ENCODE data around the gene FOXC1.

Gene FOXC1

DNA sequence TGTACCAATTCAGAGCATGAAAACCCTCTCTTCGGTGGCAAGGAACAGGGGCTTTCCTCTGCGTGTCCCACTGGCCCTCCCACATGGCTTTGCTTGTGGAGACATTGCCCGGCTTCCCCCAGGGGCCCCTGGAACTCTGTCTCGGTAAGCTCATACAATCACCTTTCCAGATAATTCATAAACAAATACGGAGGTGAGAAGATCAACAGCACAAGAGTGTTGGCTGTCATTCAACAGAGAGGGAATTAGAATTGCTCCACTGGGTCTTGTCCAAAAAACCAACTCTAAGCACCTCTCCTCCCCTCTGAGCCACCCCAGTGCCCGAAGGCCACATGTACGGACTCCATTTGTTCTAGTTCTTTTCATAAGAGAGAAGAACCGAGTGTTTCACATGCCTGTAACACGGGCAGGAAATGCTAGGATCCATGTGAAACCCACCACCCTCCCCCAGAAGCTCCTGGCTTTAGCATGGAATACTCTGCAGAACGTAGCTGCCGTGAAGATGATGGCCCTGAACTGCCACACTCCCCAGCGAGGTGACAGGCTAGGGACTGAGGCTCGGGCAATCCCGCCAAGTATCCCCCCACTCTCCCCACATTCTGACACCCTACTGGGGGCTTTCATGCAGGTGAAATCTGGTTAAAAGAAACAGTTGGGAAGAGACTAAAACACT is 24.6 kb upstream of the FOXC1 start:
- no peak for DNase-seq

DNA sequence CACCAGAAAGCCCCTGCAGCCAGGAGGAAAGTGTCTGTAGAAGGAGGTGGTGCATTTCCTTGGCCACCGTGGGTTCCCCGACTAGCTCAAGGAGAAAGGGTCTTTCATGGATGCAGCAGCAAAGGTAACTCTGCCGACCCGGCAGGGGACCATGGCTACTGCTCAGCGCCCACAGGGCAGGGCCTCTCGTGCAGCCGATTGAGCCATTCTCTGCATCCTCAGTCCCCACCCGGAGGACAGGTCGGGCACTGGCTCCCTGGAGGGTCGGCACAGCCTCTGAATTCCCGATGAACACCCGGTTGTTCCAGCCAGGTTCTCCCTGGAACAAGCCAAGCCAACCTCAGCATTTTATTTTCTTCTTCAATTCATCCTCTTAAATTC is 24.1 kb upstream of the FOXC1 start:
- DNase-seq: no peak

DNA sequence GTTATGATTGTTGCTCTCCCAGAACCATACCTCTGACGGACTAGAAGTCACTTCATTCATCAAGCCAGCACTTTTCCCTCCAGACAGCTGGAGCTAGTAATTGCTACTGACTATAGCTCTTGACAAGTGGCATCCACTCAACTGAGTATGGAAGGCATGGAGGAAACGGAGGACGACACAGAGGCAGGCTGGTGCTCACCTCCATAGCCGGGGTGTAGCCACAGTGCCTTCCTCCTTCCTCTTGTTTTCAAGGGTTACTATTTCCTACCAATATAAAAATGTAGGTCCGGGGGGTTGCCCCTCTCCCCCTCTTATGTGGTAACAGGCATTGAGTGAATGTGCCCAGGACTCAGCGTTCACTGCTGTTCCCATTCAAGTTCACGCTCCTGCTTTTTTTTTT is 23.5 kb upstream of the FOXC1 start:
- DNase-seq: no peak

DNA sequence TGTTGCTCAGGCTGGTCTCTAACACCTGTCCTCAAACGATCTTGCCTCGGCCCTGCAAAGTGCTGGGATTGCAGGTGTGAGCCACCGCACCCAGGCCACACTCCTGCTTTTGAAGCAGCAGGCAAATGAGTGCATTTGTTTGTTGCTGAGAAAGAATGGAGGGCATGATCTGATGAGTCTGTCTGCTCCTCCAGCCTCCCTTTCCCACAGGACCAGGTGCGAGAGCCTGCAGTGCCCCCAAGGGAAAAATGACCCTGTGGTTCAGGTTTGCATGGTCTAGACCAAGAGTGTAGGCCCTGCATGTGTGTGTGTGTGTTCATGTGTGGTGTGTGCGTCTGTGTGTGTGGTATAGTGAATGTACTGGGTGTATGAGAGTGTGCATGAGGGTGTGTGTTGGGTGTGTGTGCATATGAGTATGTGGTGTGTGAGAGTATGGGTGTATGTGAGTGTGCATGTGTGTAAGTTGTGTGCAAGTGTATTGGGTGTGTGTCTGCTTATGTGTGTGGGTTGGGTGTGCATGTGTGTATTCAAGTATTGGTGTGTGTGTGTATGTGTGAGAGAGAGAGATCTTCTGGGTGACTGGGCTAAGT is 22.8 kb upstream of the FOXC1 start:
- no peak for DNase-seq

DNA sequence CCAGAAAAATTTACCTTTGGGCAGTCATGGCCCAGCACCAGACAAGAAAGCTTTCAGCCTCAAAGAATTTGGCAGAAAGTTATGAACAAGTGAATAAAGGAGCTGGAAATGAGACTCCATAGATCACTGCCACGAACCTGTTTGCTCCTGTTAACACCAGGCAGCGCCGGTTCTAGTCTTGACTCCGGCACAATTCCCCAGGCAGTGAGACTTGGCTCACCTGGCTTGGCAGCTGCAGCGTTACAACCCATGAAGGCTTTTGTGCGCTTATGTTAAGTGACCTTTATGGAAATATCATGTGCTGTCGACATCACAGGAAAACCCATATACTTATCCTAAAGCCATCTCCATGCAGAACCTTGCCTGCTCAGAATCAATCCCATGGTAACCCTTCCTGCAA is 22.2 kb upstream of the FOXC1 start:
- no peak for DNase-seq

DNA sequence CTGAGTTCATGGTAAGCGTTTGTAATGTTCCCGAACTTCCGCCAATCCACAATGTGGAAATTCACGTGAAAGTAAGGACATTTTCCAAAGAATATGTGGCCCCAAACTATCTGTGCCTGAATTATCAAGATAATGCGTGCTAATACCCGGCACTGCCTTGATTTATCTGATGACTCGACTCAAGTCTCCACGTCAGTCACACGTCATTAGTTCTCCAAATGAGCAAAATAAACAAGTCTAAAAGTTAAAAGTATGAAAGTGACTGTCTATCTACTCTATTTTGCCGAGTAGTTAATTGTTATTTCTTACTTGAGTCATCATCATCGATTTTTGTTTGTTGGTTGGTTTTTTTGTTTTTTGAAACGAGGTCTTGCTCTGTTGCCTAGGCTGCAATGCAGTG is 21.7 kb upstream of the FOXC1 start:
- no peak for DNase-seq

DNA sequence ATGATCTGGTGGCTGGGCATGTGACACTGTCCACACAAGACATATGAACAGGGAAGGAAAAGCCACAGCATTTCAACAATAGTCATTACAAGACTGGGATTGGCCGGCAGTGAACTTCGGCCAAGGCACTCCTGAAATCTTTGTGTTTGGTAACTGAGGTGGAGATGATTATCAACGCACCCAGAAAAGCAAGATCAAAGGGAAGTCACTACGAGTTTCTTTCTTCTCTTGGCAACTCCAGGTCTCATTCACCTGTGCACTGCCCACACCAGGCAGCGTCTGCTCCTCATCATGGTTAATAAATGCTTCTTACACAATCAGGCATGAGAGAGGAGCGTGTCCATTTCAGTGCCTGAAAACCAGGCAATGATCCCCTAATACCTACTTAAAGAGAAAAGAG is 20.5 kb upstream of the FOXC1 start:
- DNase-seq: no peak

DNA sequence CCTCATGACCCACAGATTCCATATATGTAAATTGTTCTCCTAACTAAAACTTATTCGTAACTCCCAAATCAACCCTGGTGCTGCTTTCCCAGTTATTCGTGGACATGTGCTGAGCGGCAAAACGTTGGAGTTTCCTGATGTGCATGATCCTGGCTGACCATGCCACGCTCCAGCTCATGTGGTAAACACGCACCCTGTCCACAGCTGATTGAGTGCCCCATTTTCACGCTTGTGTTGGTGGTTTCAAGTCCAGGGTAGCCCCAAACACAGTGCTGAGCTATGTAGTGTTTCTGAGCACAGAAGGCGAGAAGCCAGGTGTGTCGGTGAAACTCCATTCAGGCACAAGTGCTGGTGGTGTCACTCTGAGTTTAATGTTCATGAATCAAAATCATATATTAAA is 19.1 kb upstream of the FOXC1 start:
- no peak for DNase-seq

DNA sequence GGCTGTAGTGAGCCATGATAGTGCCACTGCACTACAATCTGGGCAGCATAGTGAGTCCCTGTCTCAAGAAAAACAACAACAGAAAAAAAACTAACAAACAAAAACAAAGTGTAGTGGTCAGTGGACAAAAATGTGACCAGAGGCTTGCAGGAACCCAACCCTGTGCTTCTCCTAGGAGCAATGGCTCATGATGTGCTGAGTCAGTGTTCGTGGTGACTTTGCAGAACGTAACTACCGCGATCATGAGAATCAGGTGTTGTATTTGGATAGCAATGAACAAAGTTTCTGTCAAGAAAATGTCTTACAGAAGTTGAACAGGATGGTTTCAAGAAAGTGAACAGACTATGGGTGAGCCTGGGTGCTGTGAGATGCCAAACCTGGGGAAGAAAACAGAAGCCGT is 18.5 kb upstream of the FOXC1 start:
- DNase-seq: no peak

DNA sequence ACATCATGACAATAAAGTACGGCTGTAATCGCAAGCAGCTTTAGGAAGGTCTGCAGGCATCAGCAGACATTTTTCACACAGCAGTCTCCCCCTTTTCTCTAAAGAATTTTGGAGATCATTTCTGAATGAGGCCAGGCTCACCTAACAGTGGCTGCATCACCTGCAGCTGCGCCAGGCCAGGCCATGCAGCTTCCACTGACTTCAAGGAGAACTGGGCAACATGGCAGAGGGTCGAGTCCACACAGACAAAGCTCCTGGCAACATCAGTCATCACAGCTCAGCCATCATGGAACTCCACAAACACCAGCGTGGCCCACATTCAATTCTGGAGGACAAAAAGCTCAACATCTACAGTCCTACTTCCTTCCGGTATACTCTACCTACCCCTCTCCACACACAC is 17.8 kb upstream of the FOXC1 start:
- no peak for DNase-seq

DNA sequence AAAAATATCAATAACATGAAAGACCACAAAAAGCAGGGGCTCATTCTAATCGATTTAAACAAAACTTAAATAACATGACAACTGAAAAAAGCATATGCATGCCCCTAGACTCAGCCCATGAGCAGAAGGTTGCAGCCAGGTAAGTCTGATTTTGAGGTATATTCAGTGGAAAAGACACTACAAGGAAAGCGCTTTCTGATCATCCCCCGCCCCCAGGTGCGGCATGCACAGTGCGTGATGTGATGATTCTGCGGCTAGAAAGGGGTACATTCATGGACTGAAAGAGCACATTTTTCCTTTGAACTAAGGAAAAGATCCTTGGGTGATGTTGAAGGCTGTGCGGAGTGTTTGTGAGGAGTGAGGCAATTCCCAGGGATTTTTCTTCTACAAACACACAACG is 16.9 kb upstream of the FOXC1 start:
- DNase-seq: no peak

DNA sequence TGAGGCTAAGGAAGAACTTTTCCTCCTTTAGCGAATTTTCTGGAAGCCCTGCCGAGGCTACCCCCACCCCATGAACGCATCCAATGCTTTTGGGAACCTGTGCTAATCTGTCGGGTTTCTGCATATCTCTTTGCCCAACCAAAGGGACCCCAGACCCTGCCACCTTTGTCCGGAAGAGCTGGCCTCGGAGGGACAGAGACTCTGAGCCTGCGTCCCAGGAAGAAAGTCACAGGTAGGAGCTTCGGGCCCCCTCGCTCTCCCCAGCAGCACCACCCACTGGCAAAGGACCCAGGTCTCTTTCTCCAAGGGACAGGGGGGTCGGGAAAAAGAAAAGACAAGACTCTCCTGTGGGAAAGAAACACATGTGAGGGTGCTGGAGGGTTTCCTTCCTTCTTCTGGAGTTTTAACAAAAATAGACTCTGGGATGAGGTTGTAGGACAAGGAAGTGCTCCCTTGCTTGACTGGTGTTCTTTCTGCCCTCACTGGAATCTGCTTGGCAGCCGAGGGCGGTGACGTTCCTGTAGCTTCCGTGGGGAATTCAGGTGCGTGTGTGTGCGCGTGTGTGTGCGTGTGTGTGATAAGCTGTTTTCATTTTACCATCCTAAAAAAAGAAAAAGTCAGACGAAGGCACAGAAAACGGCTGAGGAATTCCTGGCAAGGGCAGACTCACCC is 16.3 kb upstream of the FOXC1 start:
- no peak for DNase-seq

DNA sequence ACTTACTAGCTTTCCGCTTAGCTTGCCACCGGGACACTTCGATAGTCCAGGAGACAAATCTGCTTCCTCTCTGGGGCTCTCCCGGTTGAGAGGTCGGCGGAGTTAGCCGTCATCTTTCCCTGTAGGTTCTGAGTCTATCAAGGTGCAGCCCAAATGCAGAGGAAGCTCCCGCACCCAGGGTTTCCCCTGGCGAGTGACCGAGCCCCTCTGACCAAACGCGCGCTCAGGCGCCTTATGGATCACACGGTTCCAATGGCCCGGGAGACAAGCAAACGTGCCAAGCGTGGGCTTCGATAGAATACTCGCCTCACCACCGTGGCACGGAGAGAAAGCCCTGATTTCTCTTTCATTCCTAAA is 15.8 kb upstream of the FOXC1 start:
- no peak for DNase-seq

DNA sequence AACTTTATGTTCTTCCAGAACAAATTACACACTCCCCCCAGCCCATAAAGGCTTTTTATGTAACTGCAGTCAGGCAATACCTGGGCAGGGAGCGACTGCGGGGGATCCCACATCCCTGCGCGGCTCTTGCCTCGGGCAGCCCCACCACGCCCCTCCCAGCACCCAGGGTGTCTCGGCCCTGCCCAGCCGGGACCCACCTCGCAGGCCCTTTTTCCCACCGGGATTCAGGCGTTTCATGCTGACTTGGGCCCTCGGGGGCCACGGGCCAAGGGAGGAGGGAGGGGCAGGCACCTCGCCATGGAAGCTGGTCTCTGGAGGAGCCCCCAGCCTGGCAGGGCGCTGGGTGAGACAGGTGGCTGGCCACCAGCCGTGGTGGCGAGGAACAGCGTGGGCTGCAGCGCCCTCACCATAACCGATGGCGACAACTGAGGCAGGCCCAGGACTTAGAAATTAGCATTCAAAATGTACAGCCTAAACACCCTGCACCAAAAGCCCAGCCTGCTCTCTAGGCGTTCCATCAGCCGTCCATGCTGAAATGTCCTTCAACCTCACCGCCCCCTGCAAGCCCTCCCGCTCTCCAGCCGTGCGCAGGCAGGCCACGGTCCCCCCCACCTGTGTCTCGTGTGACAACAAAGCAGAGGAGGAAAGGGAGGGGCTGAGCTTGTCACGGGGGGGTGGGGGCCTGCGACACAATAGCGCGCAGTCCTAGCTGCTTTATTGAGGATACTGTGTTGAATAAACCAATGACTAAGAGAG is 15.1 kb upstream of the FOXC1 start:
- DNase-seq: no peak

DNA sequence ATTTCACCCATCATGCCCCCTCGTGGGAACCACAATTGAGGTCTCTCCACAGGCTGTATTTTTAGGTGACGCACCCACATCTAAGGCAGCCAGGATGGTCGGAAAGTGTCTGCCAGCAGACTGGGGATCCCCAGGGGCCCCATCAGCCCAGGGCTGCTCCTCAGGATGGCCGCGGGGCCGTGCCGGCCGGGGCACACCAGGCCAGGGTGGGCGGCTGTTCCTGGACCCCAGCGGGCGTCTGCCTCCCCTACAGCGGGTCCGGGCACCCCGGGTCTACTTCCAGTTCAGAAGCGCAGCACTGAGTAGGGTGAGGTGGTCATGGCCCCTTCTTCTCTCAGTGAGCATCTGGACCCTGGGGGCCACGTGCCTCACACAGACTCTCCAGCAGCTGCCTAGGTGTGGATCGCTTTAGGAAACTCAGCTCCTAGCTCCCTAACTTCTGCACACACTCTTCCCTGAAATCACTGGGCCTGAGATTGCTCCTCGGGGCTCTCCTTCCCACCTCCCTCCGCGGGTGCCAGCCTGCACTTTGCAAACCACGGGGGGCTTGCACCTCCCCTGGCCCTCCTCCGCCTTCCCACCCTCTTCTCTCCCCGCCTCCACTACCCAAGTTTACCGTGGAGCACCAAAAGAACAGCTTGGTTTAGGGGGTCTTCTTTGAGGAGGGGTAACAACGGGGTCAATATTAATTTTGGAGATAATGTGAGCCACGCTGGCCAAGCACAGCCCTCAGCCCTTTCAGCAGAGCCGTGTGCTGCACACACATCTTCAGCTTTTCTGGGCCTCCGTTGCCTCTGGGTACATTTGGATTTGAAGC is 14.2 kb upstream of the FOXC1 start:
- no peak for DNase-seq

DNA sequence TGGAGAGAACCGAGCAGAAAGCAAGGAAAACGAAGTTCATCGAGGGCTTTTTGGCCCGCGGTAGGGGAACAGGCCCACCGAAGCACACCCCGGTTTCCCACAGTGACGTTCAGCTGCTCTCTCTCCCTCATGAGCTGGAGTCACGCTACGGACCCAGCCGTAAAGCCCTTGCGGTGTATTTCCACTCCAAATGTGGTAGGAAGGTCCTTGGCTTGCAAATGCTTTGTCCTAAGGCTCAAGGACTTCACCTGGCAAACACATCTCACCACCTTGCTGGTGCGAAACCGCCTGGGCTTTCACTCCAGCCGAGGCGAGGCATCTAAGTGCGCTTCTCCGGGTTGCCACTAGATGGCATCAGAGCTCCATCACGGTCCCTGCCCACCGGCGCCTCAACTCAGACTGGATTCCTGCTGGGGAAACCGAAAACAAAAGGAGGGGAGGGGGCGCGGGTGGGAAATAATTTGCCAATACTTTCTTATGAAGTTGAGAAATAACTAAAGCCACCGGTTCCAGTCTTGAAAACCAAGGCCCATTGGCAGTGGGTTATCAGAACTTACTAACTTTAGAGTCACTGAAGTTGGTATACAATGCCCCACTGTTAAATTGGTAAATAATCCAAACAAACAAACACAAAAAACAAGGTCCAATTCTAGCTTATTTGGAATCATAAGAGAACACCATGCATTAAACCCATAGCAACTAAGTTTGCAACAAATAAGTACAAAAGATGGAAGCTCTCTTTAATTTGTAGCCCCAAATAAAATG is 13.4 kb upstream of the FOXC1 start:
- no peak for DNase-seq

DNA sequence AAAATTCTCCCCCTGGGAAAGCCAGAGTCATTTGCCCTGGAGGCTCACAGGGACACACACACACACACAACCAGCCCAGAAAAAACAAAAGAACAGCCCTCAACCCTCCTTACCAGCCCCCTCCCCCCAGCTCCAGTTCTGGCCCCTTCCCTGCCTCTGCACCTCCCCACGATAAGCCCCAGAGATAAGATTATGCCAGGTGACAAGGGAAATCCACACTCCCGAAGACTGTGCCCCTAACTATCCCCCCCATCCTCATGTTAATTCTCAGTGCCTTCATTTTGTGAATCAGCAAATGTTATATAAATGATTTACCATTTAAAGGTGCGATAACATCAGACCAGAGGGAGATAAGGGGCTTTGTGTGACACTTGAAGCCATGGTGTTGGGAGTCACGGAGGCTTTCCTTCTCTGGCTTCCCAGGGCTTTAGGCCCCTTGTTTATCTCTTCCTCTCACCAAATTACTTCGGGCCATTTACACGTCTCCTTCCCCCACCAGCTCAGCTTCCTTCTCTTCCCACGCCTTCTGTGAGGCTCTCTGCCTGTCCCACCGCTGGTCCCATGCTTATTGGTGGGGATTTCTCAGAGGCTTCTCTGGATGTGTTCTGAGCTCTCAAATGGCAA is 12.5 kb upstream of the FOXC1 start:
- no peak for DNase-seq

DNA sequence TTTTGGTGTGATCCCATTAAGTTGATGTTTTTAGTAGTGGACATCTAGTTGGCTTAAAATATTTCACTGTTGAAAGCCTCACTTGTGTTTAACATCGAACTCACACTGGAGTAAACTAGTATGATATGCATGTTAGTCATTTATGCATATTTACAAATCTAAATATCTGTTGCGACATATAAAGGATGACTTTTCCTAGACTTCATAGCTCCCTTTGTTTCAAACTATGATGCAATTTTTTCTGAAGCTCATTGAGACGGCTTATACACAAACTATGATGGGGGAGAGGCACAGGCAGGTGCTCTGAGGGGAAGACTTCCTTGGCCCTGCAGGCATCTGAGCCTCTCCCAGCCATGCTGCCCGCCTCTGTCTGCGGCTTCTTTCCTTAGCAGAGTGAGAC is 11.8 kb upstream of the FOXC1 start:
- DNase-seq: no peak

DNA sequence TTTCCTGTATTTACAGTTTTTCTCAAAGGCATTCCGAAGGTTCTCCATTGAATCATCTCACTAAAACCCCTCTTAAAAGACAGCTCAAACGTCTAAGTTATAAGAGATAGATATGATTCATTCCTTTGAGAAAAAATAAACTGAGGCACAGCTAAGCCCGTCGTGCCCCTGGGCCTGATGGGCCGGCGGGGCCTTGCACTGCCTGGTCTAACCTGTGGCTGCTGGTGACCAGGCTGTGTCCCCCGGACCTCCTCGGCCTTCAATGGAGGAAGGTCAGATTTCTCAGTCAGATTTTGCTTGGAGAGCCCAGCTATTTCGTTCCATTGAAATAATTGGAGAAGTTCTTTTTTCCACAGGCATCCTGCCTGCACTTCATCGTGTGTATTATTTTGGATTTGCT is 11.3 kb upstream of the FOXC1 start:
- DNase-seq: no peak

DNA sequence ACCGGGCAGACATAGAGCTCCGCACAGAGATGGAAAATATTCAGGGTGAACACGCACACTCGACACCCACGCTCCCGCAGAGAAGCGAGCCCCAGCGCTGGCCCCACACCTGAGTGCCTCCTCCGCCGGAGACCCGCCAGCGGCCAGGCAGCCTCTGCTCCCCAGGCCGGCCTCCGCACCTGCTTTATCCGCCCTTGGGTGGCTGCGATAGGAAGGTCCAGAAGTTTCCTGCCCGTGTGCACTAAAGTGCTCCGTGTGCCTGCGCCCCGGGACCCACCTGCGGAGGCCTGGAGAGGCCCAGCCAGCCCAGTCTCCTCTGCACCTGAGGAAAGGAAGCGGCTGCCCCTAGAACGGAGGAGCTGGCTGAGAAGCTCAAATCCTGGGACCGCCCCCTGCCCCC is 10.8 kb upstream of the FOXC1 start:
- DNase-seq: no peak

DNA sequence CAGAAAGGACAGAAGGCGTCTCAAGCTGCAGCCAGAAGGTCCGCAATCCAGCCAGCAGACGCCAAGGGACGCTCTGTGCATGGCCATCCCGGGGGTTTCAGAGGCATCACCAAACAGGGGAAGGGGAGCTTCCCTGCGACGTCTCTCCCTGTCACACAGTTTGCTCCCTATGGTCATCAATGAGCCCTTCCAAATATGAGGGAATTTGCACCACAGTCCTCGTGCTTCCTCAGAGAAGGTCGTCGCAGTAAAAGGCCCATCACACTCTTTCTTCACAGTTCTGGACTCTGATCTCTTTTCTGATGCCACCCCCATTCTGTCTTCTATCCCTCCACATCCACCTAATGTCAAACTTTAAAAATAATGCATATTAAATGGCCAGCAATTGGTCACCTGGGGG is 10.2 kb upstream of the FOXC1 start:
- DNase-seq: no peak

Data from SHP77 treated with DMSO at 0.1 percent for 48 hours (cell line).